Endothelial cell of hepatic sinusoid (primary cell): ENCODE measurements around the gene TAAR9.

Experiments
- in situ Hi-C: cut with HindIII; loops from 2 replicates; pipeline ENCODE4 v1.10.0; 2017; ENCODE audit warnings: low sequenced_read_pairs

The TAAR9 gene

GRCh38 chr6:132537977-132538376 is at the start of gene TAAR9:
Gene TAAR9, plus strand, starts transcription at chr6:132538277. Its CDS starts 13 bp downstream, at chr6:132538290.
- in situ Hi-C loops = no loop called here

GRCh38 chr6:132489376-132489775 is 48.7 kb upstream of the TAAR9 start:
- in situ Hi-C loops = no loop called here

GRCh38 chr6:132490024-132490423 is 48.1 kb upstream of the TAAR9 start:
- in situ Hi-C loops = no loop called here

GRCh38 chr6:132490478-132491204 is 47.4 kb upstream of the TAAR9 start:
- in situ Hi-C loops = no loop called here

- in situ Hi-C loops = no loop called here
Observed at GRCh38 chr6:132491303-132491702, 46.8 kb upstream of the TAAR9 start.

- in situ Hi-C loops = no loop called here
Observed at GRCh38 chr6:132491881-132492280, 46.2 kb upstream of the TAAR9 start.

- in situ Hi-C loops = no loop called here
Observed at GRCh38 chr6:132494954-132495353, 43.1 kb upstream of the TAAR9 start.

GRCh38 chr6:132495604-132496079 is 42.4 kb upstream of the TAAR9 start:
- in situ Hi-C loops = no loop called here

GRCh38 chr6:132496519-132497180 is 41.4 kb upstream of the TAAR9 start:
- in situ Hi-C loops = no loop called here

GRCh38 chr6:132498638-132499037 is 39.4 kb upstream of the TAAR9 start:
- in situ Hi-C loops = no loop called here

- in situ Hi-C loops = no loop called here
Observed at GRCh38 chr6:132499757-132500156, 38.3 kb upstream of the TAAR9 start.

GRCh38 chr6:132504757-132505156 is 33.3 kb upstream of the TAAR9 start:
- in situ Hi-C loops = no loop called here

- in situ Hi-C loops = no loop called here
Observed at GRCh38 chr6:132505158-132505557, 32.9 kb upstream of the TAAR9 start.

- in situ Hi-C loops = no loop called here
Observed at GRCh38 chr6:132506461-132506860, 31.6 kb upstream of the TAAR9 start.

- in situ Hi-C loops = no loop called here
Observed at GRCh38 chr6:132506869-132507808, 30.9 kb upstream of the TAAR9 start.

GRCh38 chr6:132511210-132511830 is 26.8 kb upstream of the TAAR9 start:
- in situ Hi-C loops = no loop called here

GRCh38 chr6:132511831-132512220 is 26.3 kb upstream of the TAAR9 start:
- in situ Hi-C loops = no loop called here

- in situ Hi-C loops = no loop called here
Observed at GRCh38 chr6:132512342-132512637, 25.8 kb upstream of the TAAR9 start.

GRCh38 chr6:132512638-132513632 is 25.1 kb upstream of the TAAR9 start, which contains the start of gene STX7:
Gene STX7, minus strand, starts transcription at chr6:132513116. Its CDS starts 9,586 bp downstream, at chr6:132503530.
- in situ Hi-C loops = no loop called here
